HCT116 (cell line): ENCODE measurements around the gene AKT3.
"Not testable (repeated sequence)": the region's sequence is repeated elsewhere in the genome, so short reads cannot be mapped to it uniquely, and the experiment has no call there.

ENCODE experiments used
- CEBPB ChIP-seq: IDR thresholded peaks from 2 replicates; pipeline ENCODE4 v1.6.1; 2012; ENCODE audit warnings: low read depth
- EGR1 ChIP-seq: IDR thresholded peaks from 2 replicates; pipeline ENCODE4 v1.6.1; 2012; ENCODE audit warnings: low read depth
- EZH2 ChIP-seq: fragments of 200-600 bp; sonication (generic); IDR thresholded peaks from 2 replicates; pipeline ENCODE4 v1.6.1; 2017; ENCODE audit warnings: antibody characterized with exemption, mixed run types
- EZH2phosphoT487 ChIP-seq: fragments of 200-600 bp; IDR thresholded peaks from 2 replicates; pipeline ENCODE4 v1.6.1; 2018; ENCODE audit warnings: antibody characterized with exemption, borderline replicate concordance
- POLR2A ChIP-seq: IDR thresholded peaks from 2 replicates; pipeline ENCODE4 v1.7.0; 2011; ENCODE audit warnings: borderline replicate concordance; ENCODE audit not compliant: insufficient read depth, insufficient read length; ENCODE audit errors: extremely low read depth
- RAD21 ChIP-seq: IDR thresholded peaks from 2 replicates; pipeline ENCODE4 v1.6.1; 2012; ENCODE audit warnings: low read depth, mild to moderate bottlenecking
- SP1 ChIP-seq: IDR thresholded peaks from 2 replicates; pipeline ENCODE4 v1.6.1; 2012; ENCODE audit warnings: low read depth
- YY1 ChIP-seq: IDR thresholded peaks from 2 replicates; pipeline ENCODE4 v1.6.1; 2011; ENCODE audit warnings: low read length, low read depth, moderate library complexity, mild to moderate bottlenecking; ENCODE audit not compliant: insufficient replicate concordance; ENCODE audit errors: extremely low read depth
- ZNF274 ChIP-seq: fragments of 200-500 bp; sonication (Bioruptor generic); IDR thresholded peaks from 2 replicates; pipeline ENCODE4 v1.6.1; 2014; ENCODE audit warnings: mild to moderate bottlenecking, low read depth, low read length, inconsistent platforms
- TF ChIP-seq, protein P1 (sequence below), 3 experiments: fragments of 200-600 bp in 1 of 3; sonication (generic) in 1 of 3; IDR thresholded peaks in 2 of 3; conservative IDR thresholded peaks in 1 of 3; 2 replicates each; pipeline ENCODE4 v1.5.1; 2012 to 2017; ENCODE audit warnings: low read depth in 2 of 3, low read length in 2 of 3, antibody characterized with exemption in 1 of 3, borderline replicate concordance in 1 of 3, control low read depth in 1 of 3, mild to moderate bottlenecking in 1 of 3, mixed read lengths in 1 of 3, mixed run types in 1 of 3, moderate library complexity in 1 of 3; ENCODE audit not compliant: insufficient read depth in 1 of 3
- TF ChIP-seq, protein P2 (sequence below): IDR thresholded peaks from 2 replicates; pipeline ENCODE4 v1.6.1; 2012; ENCODE audit warnings: low read depth

DNA sequence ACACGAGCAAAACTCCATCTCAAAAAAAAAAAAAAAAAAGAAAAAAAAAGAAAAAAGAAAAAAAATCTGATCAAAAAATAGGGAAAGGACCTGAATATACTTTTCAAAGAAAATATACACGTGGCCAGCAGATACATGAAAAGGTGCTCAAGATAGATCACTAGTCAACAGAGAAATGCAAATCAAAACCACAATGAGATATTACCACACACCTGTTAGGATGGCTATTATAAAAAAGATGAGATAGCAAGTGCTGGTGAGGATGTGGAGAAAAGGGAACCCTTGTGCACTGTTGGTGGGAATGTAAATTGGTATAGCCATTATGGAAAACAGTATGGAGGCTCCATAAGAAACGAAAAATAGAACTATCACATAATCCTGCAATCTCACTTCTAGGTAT is 260.8 kb downstream of the AKT3 start:
- not testable (repeated sequence) for TF ChIP-seq YY1, RAD21, SP1, CEBPB, EZH2phosphoT487, EZH2, ZNF274, EGR1, POLR2A
- TF ChIP-seq, protein P1, sequence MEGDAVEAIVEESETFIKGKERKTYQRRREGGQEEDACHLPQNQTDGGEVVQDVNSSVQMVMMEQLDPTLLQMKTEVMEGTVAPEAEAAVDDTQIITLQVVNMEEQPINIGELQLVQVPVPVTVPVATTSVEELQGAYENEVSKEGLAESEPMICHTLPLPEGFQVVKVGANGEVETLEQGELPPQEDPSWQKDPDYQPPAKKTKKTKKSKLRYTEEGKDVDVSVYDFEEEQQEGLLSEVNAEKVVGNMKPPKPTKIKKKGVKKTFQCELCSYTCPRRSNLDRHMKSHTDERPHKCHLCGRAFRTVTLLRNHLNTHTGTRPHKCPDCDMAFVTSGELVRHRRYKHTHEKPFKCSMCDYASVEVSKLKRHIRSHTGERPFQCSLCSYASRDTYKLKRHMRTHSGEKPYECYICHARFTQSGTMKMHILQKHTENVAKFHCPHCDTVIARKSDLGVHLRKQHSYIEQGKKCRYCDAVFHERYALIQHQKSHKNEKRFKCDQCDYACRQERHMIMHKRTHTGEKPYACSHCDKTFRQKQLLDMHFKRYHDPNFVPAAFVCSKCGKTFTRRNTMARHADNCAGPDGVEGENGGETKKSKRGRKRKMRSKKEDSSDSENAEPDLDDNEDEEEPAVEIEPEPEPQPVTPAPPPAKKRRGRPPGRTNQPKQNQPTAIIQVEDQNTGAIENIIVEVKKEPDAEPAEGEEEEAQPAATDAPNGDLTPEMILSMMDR (IDR thresholded peaks at IDR 0.05 in 2 of 3, conservative IDR thresholded peaks at IDR 0.05 in 1 of 3; ENCODE audit: borderline replicate concordance in 1 of 3, insufficient read depth in 1 of 3, low read depth in 2 of 3, low read length in 2 of 3) = not testable (repeated sequence)
- TF ChIP-seq, protein P2, sequence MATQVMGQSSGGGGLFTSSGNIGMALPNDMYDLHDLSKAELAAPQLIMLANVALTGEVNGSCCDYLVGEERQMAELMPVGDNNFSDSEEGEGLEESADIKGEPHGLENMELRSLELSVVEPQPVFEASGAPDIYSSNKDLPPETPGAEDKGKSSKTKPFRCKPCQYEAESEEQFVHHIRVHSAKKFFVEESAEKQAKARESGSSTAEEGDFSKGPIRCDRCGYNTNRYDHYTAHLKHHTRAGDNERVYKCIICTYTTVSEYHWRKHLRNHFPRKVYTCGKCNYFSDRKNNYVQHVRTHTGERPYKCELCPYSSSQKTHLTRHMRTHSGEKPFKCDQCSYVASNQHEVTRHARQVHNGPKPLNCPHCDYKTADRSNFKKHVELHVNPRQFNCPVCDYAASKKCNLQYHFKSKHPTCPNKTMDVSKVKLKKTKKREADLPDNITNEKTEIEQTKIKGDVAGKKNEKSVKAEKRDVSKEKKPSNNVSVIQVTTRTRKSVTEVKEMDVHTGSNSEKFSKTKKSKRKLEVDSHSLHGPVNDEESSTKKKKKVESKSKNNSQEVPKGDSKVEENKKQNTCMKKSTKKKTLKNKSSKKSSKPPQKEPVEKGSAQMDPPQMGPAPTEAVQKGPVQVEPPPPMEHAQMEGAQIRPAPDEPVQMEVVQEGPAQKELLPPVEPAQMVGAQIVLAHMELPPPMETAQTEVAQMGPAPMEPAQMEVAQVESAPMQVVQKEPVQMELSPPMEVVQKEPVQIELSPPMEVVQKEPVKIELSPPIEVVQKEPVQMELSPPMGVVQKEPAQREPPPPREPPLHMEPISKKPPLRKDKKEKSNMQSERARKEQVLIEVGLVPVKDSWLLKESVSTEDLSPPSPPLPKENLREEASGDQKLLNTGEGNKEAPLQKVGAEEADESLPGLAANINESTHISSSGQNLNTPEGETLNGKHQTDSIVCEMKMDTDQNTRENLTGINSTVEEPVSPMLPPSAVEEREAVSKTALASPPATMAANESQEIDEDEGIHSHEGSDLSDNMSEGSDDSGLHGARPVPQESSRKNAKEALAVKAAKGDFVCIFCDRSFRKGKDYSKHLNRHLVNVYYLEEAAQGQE = not testable (repeated sequence)
